Left lung (tissue), 10 donors: ENCODE measurements around the gene KMT2E. TPM values are rescaled to one million over a fixed set of nuclear protein-coding genes. Genes with fewer than 3 reads are reported as not detected.

ENCODE experiments used
- ATAC-seq: fragments of 200-7000 bp; cut with Tn5 transposase; one replicate; pipeline ENCODE4 v1.9.1; 2020; ENCODE audit warnings: moderate library complexity
- DNase-seq, 4 donors: peaks; one replicate each; pipeline ENCODE4 v3.0.0-alpha.2; 2013 to 2020
- H3K27ac ChIP-seq, 2 donors: fragments of 200-600 bp; sonication (generic) in 1 of 2; one replicate each; pipeline versions ENCODE4 v1.5.0 to v1.8.0; 2020 to 2021
- H3K27me3 ChIP-seq, 2 donors: fragments of 200-600 bp; sonication (generic) in 1 of 2; one replicate each; pipeline versions ENCODE4 v1.5.0 to v1.8.0; 2020 to 2021
- H3K36me3 ChIP-seq, 2 donors: fragments of 200-600 bp; sonication (generic) in 1 of 2; one replicate each; pipeline versions ENCODE4 v1.5.0 to v1.8.0; 2020 to 2021
- H3K4me1 ChIP-seq, 2 donors: fragments of 200-600 bp; one replicate each; pipeline ENCODE4 v1.8.0; 2021
- H3K4me3 ChIP-seq, 2 donors: fragments of 200-600 bp; sonication (generic) in 1 of 2; one replicate each; pipeline versions ENCODE4 v1.5.0 to v1.8.0; 2020 to 2021; ENCODE audit warnings: mild to moderate bottlenecking in 1 of 2
- H3K9me3 ChIP-seq, 2 donors: fragments of 200-600 bp; sonication (generic) in 1 of 2; one replicate each; pipeline versions ENCODE4 v1.5.0 to v1.8.0; 2020 to 2021
- CTCF ChIP-seq, 2 donors: fragments of 200-600 bp; sonication (generic) in 1 of 2; IDR thresholded peaks; one replicate each; pipeline versions ENCODE4 v1.5.0 to v1.8.0; 2021; ENCODE audit warnings: antibody characterized with exemption in 2 of 2
- intact Hi-C, 2 donors: fragments of 100-400 bp; cut with DNase I; formaldehyde crosslinking; loops; one replicate each; pipeline versions ENCODE4 v1.11.2 to v1.14.2; 2022
- polyA plus RNA-seq, 6 donors: library from polyadenylated mRNA; unstranded; fragments of 120-200 nt; gene quantifications; one replicate each; pipeline ENCODE4 v1.2.1, GENCODE V29; 2013; ENCODE audit not compliant: insufficient read length in 6 of 6
- total RNA-seq, 2 donors: library from RNA; stranded (reverse); fragmentation: NEBNext Ultra II Directional; extraction: Animal tissue kit (Norgen Biotek cat#: 25700); gene quantifications; one replicate each; pipeline ENCODE4 v1.2.1, GENCODE V29; 2021
- donor health status: DM: no; HTN: yes; CAD: no.
- donor health status: DM: no; HTN: no; CAD: no.

The KMT2E gene
- total and polyA plus RNA-seq, 8 donors: 74.5 to 101 (median 84.7) TPM

- intact Hi-C loops: no loop called here
- no peaks in the 10 kb centered on the region for H3K4me1 ChIP-seq
- no peak overlapping the region for H3K27ac ChIP-seq
- H3K36me3 ChIP-seq: peaks cover 0 to 40% of the 10 kb centered on the region in 2 donors
- no peak for DNase-seq
- TF ChIP-seq CTCF (IDR thresholded peaks at IDR 0.05): no peak
- H3K27me3 ChIP-seq: no peaks in the 10 kb centered on the region
- ATAC-seq: no peak
- H3K9me3 ChIP-seq: no peaks in the 10 kb centered on the region
- H3K4me3 ChIP-seq: no peak overlapping the region
Measured at GRCh38 chr7:105133358-105133757, 119.4 kb downstream of the KMT2E start.

GRCh38 chr7:105133986-105134655, 120.1 kb downstream of the KMT2E start:
- ATAC-seq: no peak
- Histone ChIP-seq H3K27me3 (no peaks in the 10 kb centered on the region), H3K9me3 (no peaks in the 10 kb centered on the region), H3K27ac (no peak overlapping the region), H3K4me1 (no peaks in the 10 kb centered on the region), H3K36me3 (peaks cover 0 to 40% of the 10 kb centered on the region in 2 donors), H3K4me3 (no peak overlapping the region)
- intact Hi-C loops: no loop called here
- no peak for DNase-seq
- no peak for TF ChIP-seq CTCF (IDR thresholded peaks at IDR 0.05)

- Histone ChIP-seq H3K9me3 (no peaks in the 10 kb centered on the region), H3K27ac (no peak overlapping the region), H3K4me1 (no peaks in the 10 kb centered on the region), H3K36me3 (peaks cover 0 to 38% of the 10 kb centered on the region in 2 donors), H3K27me3 (no peaks in the 10 kb centered on the region), H3K4me3 (no peak overlapping the region)
- intact Hi-C loops: no loop called here
- DNase-seq: no peak
- no peak for ATAC-seq
- no peak for TF ChIP-seq CTCF (IDR thresholded peaks at IDR 0.05)
Measured at GRCh38 chr7:105136221-105136620, 122.2 kb downstream of the KMT2E start.

- TF ChIP-seq CTCF (IDR thresholded peaks at IDR 0.05): no peak
- DNase-seq: no peak
- intact Hi-C loops: no loop called here
- Histone ChIP-seq H3K36me3 (peaks cover 0 to 35% of the 10 kb centered on the region in 2 donors), H3K4me3 (no peak overlapping the region), H3K9me3 (no peaks in the 10 kb centered on the region), H3K27me3 (no peaks in the 10 kb centered on the region), H3K27ac (no peak overlapping the region), H3K4me1 (no peaks in the 10 kb centered on the region)
- ATAC-seq: no peak
Measured at GRCh38 chr7:105137898-105138297, 123.9 kb downstream of the KMT2E start.

GRCh38 chr7:105139381-105139780, 125.4 kb downstream of the KMT2E start:
- ATAC-seq: no peak
- no peak for TF ChIP-seq CTCF (IDR thresholded peaks at IDR 0.05)

More at GRCh38 chr7:105139381-105139780, 125.4 kb downstream of the KMT2E start:
- DNase-seq: no peak
- intact Hi-C loops: no loop called here
- Histone ChIP-seq H3K9me3 (no peaks in the 10 kb centered on the region), H3K4me3 (no peak overlapping the region), H3K27ac (no peak overlapping the region), H3K27me3 (no peaks in the 10 kb centered on the region), H3K36me3 (peaks cover 0 to 42% of the 10 kb centered on the region in 2 donors), H3K4me1 (no peaks in the 10 kb centered on the region)
